Hematopoietic multipotent progenitor cell treated with erythropoietin and hydrocortisone succinate and interleukin-3 and kit ligand, for 15 days (in vitro differentiated cells): ENCODE measurements around the gene FEM1B.

Source experiments
- DNase-seq: peaks from one replicate; pipeline ENCODE4 v3.0.0-alpha.2; 2015; ENCODE audit warnings: low spot score

FEM1B gene

GRCh38 chr15:68285259-68285980 is 7.9 kb downstream of the FEM1B start:
- DNase-seq, result no peak

- no peak for DNase-seq
Observed at GRCh38 chr15:68286256-68286655, 8.7 kb downstream of the FEM1B start.

DNA sequence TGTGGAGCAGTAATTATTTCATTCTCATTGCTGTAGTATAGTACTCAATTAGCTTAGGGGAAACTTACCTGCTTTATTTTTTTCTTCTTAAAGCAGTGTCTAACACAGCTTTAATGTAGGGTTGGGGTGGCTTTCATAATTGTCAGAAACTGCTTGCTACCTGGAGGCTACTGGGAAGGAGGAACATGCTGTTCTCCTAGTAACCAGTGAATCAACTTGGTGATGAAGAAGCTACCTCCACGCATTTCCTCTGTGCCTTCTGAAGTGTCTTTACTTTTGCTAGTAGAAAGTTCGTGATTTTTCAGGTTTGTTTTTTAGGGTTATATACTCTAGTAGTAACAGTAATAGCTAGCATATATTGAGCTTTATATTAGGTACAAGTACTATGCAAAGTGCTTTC is 11.5 kb downstream of the FEM1B start:
- DNase-seq, result no peak

DNA sequence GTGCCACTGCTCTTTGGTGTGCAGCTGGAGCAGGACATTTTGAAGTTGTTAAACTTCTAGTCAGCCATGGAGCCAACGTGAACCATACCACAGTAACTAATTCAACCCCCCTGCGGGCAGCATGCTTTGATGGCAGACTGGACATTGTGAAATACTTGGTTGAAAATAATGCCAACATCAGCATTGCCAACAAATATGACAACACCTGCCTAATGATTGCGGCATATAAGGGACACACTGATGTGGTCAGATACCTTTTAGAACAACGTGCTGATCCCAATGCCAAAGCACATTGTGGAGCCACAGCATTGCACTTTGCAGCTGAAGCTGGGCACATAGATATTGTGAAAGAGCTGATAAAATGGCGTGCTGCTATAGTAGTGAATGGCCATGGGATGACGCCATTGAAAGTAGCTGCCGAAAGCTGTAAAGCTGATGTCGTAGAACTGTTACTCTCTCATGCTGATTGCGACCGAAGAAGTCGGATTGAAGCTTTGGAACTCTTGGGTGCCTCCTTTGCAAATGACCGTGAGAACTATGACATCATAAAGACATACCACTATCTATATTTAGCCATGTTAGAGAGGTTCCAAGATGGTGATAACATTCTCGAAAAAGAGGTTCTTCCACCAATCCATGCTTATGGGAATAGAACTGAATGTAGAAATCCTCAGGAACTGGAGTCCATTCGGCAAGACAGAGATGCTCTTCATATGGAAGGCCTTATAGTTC is 12.2 kb downstream of the FEM1B start:
- DNase-seq, result no peak

- DNase-seq, result no peak
Observed at GRCh38 chr15:68290715-68291114, 13.2 kb downstream of the FEM1B start.

GRCh38 chr15:68292157-68292781 is 14.7 kb downstream of the FEM1B start:
- DNase-seq, result no peak

DNA sequence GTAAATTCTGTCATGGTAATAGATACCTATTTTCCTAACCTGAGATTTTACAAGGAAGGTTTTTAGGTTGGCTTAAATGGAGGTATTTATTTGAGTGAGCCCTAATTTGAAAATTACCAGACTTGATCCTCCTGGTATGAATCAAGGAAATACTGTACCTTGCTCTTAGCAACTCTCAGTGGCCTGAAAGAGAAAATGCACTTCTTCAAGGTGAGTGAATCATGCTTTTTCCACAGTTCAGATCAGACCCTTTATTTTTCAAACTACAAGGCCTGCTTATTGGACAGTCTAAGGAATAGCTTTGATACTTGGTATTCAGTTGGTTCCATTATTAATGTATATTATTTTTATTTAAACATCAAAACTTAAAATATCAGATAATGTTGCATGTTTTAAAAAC is 15.4 kb downstream of the FEM1B start:
- no peak for DNase-seq

DNA sequence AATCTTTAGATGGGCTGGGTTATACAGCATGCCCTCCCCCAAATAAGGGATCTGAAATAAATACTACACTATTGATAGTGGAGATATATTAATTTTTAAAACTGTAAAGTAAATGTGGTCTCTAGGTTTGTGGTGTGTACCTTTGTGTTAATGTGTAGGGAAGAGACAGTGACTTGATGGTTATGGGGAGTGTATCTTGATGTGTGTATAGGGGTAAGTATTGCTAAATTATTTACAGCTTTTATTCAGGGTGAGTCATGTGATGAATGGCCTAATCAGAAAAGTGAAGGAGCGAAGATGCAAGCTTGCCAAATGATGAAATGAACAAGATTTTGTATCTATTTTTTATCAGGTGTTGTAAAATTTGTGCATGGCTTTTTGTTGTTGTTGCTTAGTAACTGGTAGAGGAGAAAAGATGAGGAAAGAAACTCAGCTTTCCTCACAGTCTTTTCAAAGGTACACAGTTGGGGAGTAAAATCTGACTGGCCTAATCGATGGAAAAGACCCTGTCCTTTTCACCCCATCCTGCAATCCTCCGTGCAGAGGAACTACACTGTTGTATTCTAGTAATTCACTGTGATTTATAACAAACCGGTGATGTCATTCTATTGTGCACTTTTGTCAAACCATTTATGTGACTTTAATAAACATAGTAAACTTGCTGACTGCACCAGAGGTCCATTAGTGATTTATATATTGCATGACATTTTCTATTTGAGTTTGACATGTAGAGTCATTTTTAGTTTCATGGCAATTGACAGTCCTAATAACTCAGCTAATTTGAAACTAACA is 17.7 kb downstream of the FEM1B start:
- no peak for DNase-seq

DNA sequence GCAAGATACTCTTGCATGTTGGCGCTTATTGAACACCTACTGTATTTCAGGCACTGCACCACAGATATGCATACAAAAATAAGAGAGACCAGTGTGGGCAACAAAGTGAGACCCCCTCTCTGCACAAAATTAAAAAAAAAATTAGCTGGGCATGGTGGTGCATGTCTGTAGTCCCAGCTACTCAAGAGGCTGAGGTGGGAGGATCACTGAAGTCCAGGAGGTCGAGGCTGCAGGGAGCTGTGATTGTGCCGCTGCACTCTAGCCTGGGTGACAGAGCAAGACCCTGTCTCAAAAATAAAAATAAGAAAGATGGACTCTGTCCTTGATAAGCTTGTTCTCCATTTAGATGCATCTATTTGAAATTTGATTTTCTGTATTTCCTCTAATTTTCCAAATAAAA is 20.8 kb downstream of the FEM1B start:
- DNase-seq, result no peak

DNA sequence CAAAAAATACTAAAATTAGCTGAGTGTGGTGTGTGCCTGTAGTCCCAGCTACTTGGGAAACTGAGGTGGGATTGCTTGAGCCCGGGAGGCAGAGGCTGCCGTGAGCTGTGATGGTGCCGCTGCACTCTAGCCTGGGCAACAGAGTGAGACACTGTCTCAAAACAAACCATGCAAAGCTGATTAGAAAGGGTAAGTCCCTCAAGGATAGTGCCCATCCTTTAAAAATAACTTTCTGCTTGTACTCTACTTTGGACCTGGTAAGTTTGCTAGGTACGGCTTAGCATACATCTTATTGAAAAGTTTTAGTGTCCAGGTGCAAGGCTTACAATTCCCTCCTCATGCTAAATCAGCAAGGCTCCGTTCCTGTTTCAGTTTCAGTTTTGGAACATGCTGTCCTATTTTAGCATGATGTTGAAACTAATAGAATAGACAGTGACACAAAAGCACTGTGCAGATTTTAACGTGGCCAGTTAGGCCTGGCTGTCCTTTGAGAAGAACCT is 21.4 kb downstream of the FEM1B start:
- peak; percentile 37 for DNase-seq

DNA sequence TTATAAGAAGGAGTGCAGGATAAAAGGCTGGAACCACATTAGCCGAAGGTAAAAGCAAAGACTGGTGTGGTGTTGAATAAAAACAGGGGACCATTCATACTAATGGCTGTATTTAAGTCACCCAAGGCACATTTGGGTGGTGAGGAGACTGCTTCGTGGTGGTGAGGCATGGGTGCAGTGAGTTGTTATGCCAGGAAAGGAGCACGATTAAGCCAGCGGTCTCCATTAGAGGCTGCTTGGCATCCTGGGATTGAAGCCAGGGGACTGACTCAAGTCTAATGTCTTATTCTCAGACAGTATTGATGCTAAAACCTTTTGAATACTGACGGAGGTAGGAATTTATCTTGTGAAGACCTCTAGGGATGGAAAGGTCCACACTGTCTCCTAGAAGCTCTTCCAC is 21.9 kb downstream of the FEM1B start:
- no peak for DNase-seq

DNA sequence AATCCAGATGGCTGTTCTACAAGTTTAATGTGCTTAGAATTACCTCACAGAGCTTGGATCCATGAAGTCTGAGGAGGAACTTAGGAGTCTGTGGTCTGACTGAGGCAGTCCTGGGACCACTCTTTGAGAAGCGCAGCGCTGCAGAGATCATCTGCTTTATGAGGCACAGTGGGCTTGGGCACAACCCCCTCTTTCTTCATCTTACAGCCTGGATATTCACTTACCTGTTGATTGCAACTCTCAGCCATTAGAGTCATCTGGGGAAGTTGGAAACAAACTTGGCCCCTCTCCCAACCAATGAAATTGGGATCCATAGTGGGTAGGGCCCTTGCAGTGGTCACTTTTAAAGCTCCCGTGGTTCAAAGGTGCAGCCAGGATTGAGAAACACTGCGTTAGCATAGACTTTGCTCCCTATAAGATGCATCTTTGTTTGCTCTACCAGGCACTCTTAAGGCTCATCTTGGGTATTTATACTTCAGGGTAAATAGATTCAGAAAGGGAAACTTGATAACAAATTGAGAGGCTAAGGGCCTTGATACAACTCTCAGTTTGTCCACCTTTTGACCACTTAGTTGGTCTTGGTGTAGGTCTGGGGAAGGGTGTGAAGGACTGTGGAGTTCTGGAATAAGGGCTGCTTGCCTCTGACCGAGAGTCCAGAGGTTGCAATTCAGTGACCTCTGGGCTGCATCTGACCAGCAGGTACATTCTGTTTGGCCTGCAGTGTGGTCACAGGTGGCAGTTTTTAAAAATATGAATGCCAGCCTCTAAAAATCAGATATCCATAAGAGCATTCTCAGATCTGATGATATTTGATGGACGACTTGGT is 22.8 kb downstream of the FEM1B start:
- no peak for DNase-seq

DNA sequence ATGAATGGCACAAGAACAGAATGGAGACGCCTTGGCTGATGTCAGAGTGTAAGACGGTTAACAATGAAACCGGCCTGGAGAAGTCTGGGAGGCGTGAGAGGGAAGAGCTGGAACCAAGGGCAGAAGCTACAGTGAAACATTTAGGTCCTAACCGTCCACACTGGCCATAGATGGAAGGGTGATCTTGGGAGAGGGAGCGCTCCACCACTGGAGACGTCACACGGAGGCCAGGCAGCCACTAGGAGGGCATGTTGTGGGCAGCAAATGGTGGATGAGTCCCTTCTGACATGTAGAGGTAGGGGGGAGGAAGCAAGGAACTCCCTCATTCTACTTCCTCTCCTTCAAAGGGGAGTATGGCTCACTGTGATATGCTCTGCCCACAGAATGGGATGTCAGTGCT is 23.8 kb downstream of the FEM1B start:
- no peak for DNase-seq

DNA sequence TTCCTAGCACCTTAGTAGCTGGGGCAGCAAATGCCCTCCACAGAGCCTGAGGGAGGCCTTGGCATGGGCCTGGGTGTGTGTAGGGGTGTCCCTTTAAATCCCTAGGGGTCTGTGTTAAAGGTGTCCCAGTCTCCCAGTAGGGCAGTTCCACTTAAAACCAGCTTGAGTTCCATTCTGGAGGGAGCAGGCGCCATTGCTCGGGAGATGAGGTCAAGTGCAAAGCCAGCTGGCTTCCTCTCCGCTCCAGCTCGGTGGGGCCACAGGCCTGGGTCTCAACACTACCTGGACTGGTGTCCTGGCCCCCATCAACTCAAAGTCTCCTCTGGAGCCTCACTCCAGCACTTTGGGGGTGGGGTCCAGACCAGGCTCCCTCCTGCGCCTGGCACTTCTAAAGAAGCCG is 25.2 kb downstream of the FEM1B start:
- DNase-seq, result no peak

DNA sequence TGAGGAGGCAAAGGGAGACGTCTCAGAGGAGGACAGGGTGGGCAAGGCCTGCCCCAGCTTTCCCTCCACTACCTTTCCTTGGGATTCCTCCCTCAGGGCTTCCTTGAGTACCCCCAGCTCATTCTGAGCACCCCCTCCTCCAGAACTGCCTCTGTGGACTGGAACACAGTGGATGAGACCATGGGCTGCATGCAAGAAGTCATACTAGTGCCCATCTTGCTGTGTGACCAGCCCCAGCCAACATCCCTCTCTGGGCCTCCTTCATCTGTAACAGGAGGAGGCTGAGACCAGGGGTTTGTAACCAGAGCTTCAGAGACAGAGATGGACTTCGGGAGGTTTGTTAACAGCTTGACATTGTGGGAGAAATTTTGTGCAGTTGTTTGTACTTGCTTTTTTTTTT is 25.6 kb downstream of the FEM1B start:
- no peak for DNase-seq

DNA sequence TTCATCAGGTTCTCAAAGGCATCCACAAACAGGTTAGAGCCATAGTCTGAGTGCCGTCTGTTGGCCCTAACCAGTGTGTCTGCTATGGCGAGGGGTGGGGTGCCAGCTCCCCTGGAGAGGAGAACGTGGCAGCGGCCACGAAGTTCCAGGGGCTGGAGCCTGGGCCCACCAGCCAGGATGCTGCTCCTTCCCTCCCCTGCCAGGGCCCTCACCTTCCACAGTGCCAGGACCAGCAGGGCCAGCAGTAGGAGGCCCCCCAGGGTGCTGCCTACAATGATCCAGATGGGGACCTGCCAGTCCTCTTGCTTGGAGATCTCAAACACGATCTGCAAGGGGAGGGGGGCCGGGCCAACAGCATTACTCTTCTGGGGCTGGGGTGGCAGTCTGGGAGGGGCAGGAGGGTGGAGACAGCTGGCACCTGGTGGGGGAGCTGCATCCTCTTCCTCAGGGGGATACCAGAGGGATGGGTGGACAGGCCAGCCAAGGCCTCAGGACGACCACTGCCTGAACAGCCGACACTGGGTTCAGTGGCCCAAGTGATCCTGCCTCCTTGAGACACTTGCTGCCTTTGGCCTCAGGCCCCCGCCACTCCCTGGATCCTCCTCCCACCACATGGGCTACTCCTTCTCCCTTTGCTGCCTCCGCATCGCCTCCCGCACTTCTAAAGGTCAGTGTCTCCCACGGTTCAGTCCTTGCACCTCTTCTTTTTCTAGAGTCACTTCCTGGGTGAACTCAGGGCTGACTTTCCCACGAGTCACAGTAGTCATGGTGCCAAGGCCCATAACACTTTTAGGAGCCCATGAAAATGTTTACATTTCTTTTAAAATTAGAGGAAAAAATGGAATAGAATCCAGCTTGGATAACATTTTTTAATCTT is 26.3 kb downstream of the FEM1B start:
- DNase-seq, result no peak

DNA sequence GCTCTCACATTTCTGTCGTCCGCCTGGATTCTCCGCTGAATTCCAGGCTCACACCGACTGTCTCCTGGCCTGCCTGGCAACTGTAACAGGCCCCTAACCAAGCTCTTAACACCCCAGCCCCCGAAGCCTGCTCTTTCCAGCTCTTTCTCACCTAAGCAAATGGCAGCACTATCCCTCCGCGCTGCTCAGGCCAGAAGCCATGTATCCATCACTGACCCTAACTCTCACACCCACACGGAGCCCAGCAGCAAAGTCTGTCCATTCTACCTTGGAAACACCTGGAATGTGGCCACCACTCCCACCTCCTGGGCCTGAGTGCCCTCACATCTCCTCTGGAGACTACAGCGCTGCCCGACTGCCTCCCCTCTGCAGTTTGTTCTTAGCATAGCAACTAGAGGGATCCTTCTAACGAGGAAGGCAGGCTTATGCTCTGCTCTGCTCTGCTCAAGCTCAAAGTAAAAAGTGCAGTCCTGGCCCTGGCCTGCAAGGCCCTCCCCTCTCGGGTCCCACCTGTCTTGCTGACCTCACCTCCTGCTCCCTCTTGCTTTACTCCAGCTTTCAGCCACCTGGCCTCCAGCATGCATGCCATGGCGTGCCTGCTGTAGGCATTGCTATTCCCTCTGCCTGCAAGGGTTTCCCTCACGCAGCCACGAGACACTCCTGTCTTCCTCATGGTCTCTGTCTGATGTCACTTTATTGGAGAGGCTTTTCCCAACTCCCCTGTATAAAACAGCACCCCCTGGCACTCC is 27.2 kb downstream of the FEM1B start:
- no peak for DNase-seq

DNA sequence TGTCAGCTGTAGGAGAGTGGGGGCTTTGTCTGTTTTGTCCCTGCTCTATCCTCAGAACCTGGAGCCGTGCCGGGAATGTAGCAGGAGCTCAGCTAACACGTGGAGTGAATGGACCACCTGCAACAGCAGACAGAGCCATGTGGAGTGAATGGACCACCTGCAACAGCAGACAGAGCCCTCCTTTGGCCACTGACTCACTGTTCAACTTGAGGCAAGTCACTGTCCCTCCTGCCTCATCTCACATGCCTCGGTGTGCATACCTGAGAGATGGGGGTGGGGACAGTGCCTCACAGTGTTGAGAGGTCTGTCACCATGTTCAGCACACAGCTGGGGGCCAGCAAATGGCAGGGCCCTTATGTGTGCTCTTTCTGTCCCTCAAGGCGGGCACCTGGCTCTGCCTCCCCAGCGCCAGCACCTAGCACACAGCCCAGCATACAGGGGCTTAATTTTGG is 27.9 kb downstream of the FEM1B start:
- DNase-seq, result no peak

- DNase-seq, result no peak
Observed at GRCh38 chr15:68307131-68307928, 29.8 kb downstream of the FEM1B start.
